GM23338 (cell line): ENCODE data around the gene FIP1L1. TPM values are rescaled to one million over a fixed set of nuclear protein-coding genes. Genes with fewer than 3 reads are reported as not detected.

ENCODE experiments used
- ATAC-seq: fragments of 200-7000 bp; cut with Tn5 transposase; 3 replicates; pipeline ENCODE4 v1.9.1; 2020
- DNase-seq: peaks from one replicate; pipeline ENCODE4 v3.0.0-alpha.2; 2015; ENCODE audit warnings: low spot score
- H2AFZ ChIP-seq: fragments of 200-600 bp; sonication (generic); 2 replicates; pipeline ENCODE4 v1.8.0; 2016; ENCODE audit warnings: antibody characterized with exemption, mild to moderate bottlenecking, moderate library complexity
- H3F3A ChIP-seq: fragments of 200-600 bp; sonication (generic); replicated peaks from 2 replicates; pipeline ENCODE4 v1.8.0; 2017; ENCODE audit warnings: antibody characterized with exemption, mixed run types, low read depth
- H3K27ac ChIP-seq: fragments of 200-600 bp; sonication (generic); 2 replicates; pipeline ENCODE4 v1.6.1; 2016; ENCODE audit warnings: low read depth
- H3K27me3 ChIP-seq: fragments of 200-600 bp; sonication (generic); 2 replicates; pipeline ENCODE4 v1.8.0; 2016; ENCODE audit warnings: mild to moderate bottlenecking, mixed run types, moderate library complexity; ENCODE audit not compliant: insufficient read depth
- H3K36me3 ChIP-seq: fragments of 200-600 bp; sonication (generic); 2 replicates; pipeline ENCODE4 v1.8.0; 2016; ENCODE audit warnings: mild to moderate bottlenecking; ENCODE audit not compliant: insufficient read depth
- H3K4me1 ChIP-seq: fragments of 200-600 bp; sonication (generic); 2 replicates; pipeline ENCODE4 v1.8.0; 2016; ENCODE audit warnings: mild to moderate bottlenecking, moderate library complexity; ENCODE audit not compliant: insufficient read depth
- H3K4me2 ChIP-seq: fragments of 200-600 bp; sonication (generic); 2 replicates; pipeline ENCODE4 v1.7.1; 2017; ENCODE audit warnings: mixed run types
- H3K4me3 ChIP-seq: fragments of 200-600 bp; sonication (generic); 2 replicates; pipeline ENCODE4 v1.6.1; 2016; ENCODE audit warnings: mixed run types
- H3K79me2 ChIP-seq: fragments of 200-600 bp; sonication (generic); replicated peaks from 2 replicates; pipeline ENCODE4 v1.8.0; 2017; ENCODE audit warnings: mild to moderate bottlenecking; ENCODE audit not compliant: insufficient read depth
- H3K9me2 ChIP-seq: fragments of 200-600 bp; sonication (generic); 2 replicates; pipeline ENCODE4 v1.8.0; 2017; ENCODE audit not compliant: insufficient read depth
- H4K20me1 ChIP-seq: fragments of 200-600 bp; sonication (generic); replicated peaks from 2 replicates; pipeline ENCODE4 v1.8.0; 2017; ENCODE audit warnings: mild to moderate bottlenecking; ENCODE audit not compliant: insufficient read depth
- H3K27ac Mint-ChIP-seq: 2 replicates; pipeline ENCODE4 v1.8.0; 2020; ENCODE audit warnings: inconsistent platforms, mild to moderate bottlenecking, moderate library complexity, mixed read lengths
- H3K27me3 Mint-ChIP-seq: 3 replicates; pipeline ENCODE4 v1.8.0; 2022; ENCODE audit warnings: low read depth, mild to moderate bottlenecking, moderate library complexity, mixed read lengths, inconsistent platforms; ENCODE audit not compliant: insufficient read depth, poor library complexity
- H3K36me3 Mint-ChIP-seq: 3 replicates; pipeline ENCODE4 v1.8.0; 2021; ENCODE audit warnings: low read depth, mild to moderate bottlenecking, inconsistent platforms, moderate library complexity, mixed read lengths
- H3K4me1 Mint-ChIP-seq: 3 replicates; pipeline ENCODE4 v1.8.0; 2020; ENCODE audit warnings: mild to moderate bottlenecking, inconsistent platforms, mixed read lengths
- H3K4me3 Mint-ChIP-seq: 3 replicates; pipeline ENCODE4 v1.8.0; 2021; ENCODE audit warnings: moderate library complexity, mild to moderate bottlenecking, inconsistent platforms, mixed read lengths
- H3K9me3 Mint-ChIP-seq: 3 replicates; pipeline ENCODE4 v1.8.0; 2020; ENCODE audit warnings: moderate library complexity, mild to moderate bottlenecking, inconsistent platforms, mixed read lengths
- CREB1 ChIP-seq: fragments of 250-450 bp; sonication (Bioruptor Pico); IDR thresholded peaks from 2 replicates; pipeline ENCODE4 v1.5.0; 2020; ENCODE audit warnings: low read depth, mild to moderate bottlenecking, moderate library complexity
- CTCF ChIP-seq, 2 experiments: fragments of 200-600 bp in 1 of 2; sonication (generic) in 1 of 2; conservative IDR thresholded peaks; 2 replicates each; pipeline versions ENCODE4 v1.5.1 to v1.6.1; 2016 to 2017; ENCODE audit warnings: antibody characterized with exemption in 2 of 2, low read depth in 2 of 2, mild to moderate bottlenecking in 2 of 2, moderate library complexity in 1 of 2
- ETS1 ChIP-seq: IDR thresholded peaks from 2 replicates; pipeline ENCODE4 v1.6.1; 2016; ENCODE audit warnings: antibody characterized with exemption
- EZH2 ChIP-seq: fragments of 200-600 bp; sonication (generic); IDR thresholded peaks from one replicate; pipeline ENCODE4 v1.8.0; 2017; ENCODE audit warnings: antibody characterized with exemption, mild to moderate bottlenecking, low read depth; ENCODE audit not compliant: unreplicated experiment
- EZH2phosphoT487 ChIP-seq: fragments of 200-600 bp; sonication (generic); IDR thresholded peaks from one replicate; pipeline ENCODE4 v1.8.1; 2018; ENCODE audit warnings: antibody characterized with exemption; ENCODE audit not compliant: unreplicated experiment
- JUNB ChIP-seq: IDR thresholded peaks from one replicate; pipeline ENCODE4 v1.6.1; 2016; ENCODE audit warnings: antibody characterized with exemption; ENCODE audit not compliant: unreplicated experiment
- NANOG ChIP-seq: IDR thresholded peaks from 2 replicates; pipeline ENCODE4 v1.6.1; 2016; ENCODE audit warnings: antibody characterized with exemption, borderline replicate concordance
- POLR2AphosphoS5 ChIP-seq: IDR thresholded peaks from 2 replicates; pipeline ENCODE4 v1.6.1; 2016; ENCODE audit warnings: antibody characterized with exemption, low read depth
- REST ChIP-seq: IDR thresholded peaks from one replicate; pipeline ENCODE4 v1.6.1; 2018; ENCODE audit warnings: antibody characterized with exemption; ENCODE audit not compliant: unreplicated experiment
- STAT1 ChIP-seq: IDR thresholded peaks from one replicate; pipeline ENCODE4 v1.6.1; 2016; ENCODE audit warnings: antibody characterized with exemption; ENCODE audit not compliant: unreplicated experiment
- ZNF114 ChIP-seq: fragments of 250-450 bp; sonication (Bioruptor Pico); IDR thresholded peaks from 2 replicates; pipeline ENCODE4 v1.5.0; 2020; ENCODE audit warnings: mild to moderate bottlenecking, moderate library complexity
- ZNF331 ChIP-seq: fragments of 250-450 bp; sonication (Bioruptor Pico); IDR thresholded peaks from 2 replicates; pipeline ENCODE4 v1.5.0; 2020; ENCODE audit warnings: low read depth, mild to moderate bottlenecking, moderate library complexity
- ZNF462 ChIP-seq: fragments of 250-450 bp; sonication (Bioruptor Pico); IDR thresholded peaks from 2 replicates; pipeline ENCODE4 v1.5.0; 2020; ENCODE audit warnings: mild to moderate bottlenecking, moderate library complexity
- polyA plus RNA-seq: library from polyadenylated mRNA; unstranded; fragments of >200 nt; fragmentation: Nextera tagmentation; extraction: Ambion mirVana; gene quantifications from 2 replicates; pipeline ENCODE4 v1.2.1, GENCODE V29; 2016
- total RNA-seq: library from RNA; depleted of rRNA; stranded (reverse); fragments of >200 nt; shearing (Covaris generic); gene quantifications from 2 replicates; pipeline ENCODE4 v1.2.3, GENCODE V29; 2014

Gene FIP1L1
- total and polyA plus RNA-seq, 2 experiments from 2014 or later: 43.3 to 54.0 TPM

- no peaks in the 10 kb centered on the region for H3K36me3 Mint-ChIP-seq
- H3K9me3 Mint-ChIP-seq: no peaks in the 10 kb centered on the region
- no peak overlapping the region for H3K4me3 ChIP-seq
- no peaks in the 10 kb centered on the region for H3K79me2 ChIP-seq
- DNase-seq (no peak), ATAC-seq (no peak)
- H3F3A ChIP-seq: no peaks in the 10 kb centered on the region
- TF ChIP-seq JUNB (no peak), STAT1 (no peak), EZH2 (no peak), CREB1 (CRISPR knock-in tag) (no peak), NANOG (no peak), ETS1 (no peak), ZNF114 (CRISPR knock-in tag) (no peak), EZH2phosphoT487 (no peak), REST (no peak), CTCF (conservative IDR thresholded peaks at IDR 0.05; ENCODE audit: low read depth in 2 of 2) (no peak), ZNF462 (CRISPR knock-in tag) (no peak), POLR2AphosphoS5 (no peak), ZNF331 (CRISPR knock-in tag) (no peak)
- no peak overlapping the region for H2AFZ ChIP-seq
- H3K4me3 Mint-ChIP-seq: no peak overlapping the region
- no peak overlapping the region for H3K4me2 ChIP-seq
- no peak overlapping the region for H3K27ac ChIP-seq
- H3K36me3 ChIP-seq: no peaks in the 10 kb centered on the region
- no peaks in the 10 kb centered on the region for H4K20me1 ChIP-seq
- no peaks in the 10 kb centered on the region for H3K27me3 Mint-ChIP-seq
- H3K9me2 ChIP-seq: no peaks in the 10 kb centered on the region
- H3K4me1 ChIP-seq: peaks cover 10% of the 10 kb centered on the region
- peaks cover 14% of the 10 kb centered on the region for H3K4me1 Mint-ChIP-seq
- H3K27me3 ChIP-seq: no peaks in the 10 kb centered on the region
- H3K27ac Mint-ChIP-seq: no peak overlapping the region
These were observed 122.3 kb downstream of the FIP1L1 start for GRCh38 chr4:53499791-53500190.
